Panc1 (cell line): Measurements from ENCODE around the gene S100A7. TPM values are rescaled to one million over a fixed set of nuclear protein-coding genes. Genes with fewer than 3 reads are reported as not detected.

ENCODE experiments used
- ATAC-seq: fragments of 200-7000 bp; cut with Tn5 transposase; 2 replicates; pipeline ENCODE4 v1.9.1; 2020; ENCODE audit warnings: mild to moderate bottlenecking, moderate library complexity
- BruUV-seq: library from RNA; stranded (reverse); fragments of 400-500 nt; replicated peaks from 2 replicates; lab custom pipeline; 2021; lab: Mats Ljungman, UMichigan
- CTCF ChIA-PET: fragments of 300-600 bp; sonication (Branson Sonifier 250); formaldehyde crosslinking; loops from one replicate; lab custom pipeline; 2022; ENCODE audit warnings: antibody characterized with exemption; lab: Charles Lee
- POLR2A ChIA-PET: fragments of 300-600 bp; sonication (Branson Sonifier 250); formaldehyde crosslinking; loops from one replicate; lab custom pipeline; 2022; ENCODE audit warnings: antibody characterized with exemption; lab: Charles Lee
- DNase-seq: peaks from one replicate; pipeline ENCODE4 v3.0.0-alpha.2; 2010; ENCODE audit warnings: low read depth, low spot score
- H3K27ac ChIP-seq: 2 replicates; pipeline ENCODE4 v1.5.1; 2011; ENCODE audit warnings: mild to moderate bottlenecking, low read length, inconsistent platforms
- H3K27me3 ChIP-seq: fragments of 200-500 bp; sonication (Bioruptor generic); 2 replicates; pipeline ENCODE4 v1.6.0; 2014; ENCODE audit warnings: low read length, inconsistent platforms; ENCODE audit not compliant: control insufficient read depth, insufficient read depth
- H3K36me3 ChIP-seq: fragments of 200-500 bp; sonication (Bioruptor generic); 2 replicates; pipeline ENCODE4 v1.5.1; 2014; ENCODE audit warnings: inconsistent platforms, mild to moderate bottlenecking, low read length, moderate library complexity; ENCODE audit not compliant: control insufficient read depth, insufficient read depth
- H3K4me1 ChIP-seq: 2 replicates; pipeline ENCODE4 v1.5.1; 2011; ENCODE audit warnings: inconsistent platforms, mild to moderate bottlenecking, low read length, moderate library complexity; ENCODE audit not compliant: control insufficient read depth, insufficient read depth
- H3K4me3 ChIP-seq, 2 experiments: 2 replicates each; pipeline ENCODE4 v1.5.1; 2011 to 2012; ENCODE audit warnings: low read depth in 2 of 2, low read length in 2 of 2, mild to moderate bottlenecking in 2 of 2, inconsistent platforms in 1 of 2, moderate library complexity in 1 of 2
- H3K9me3 ChIP-seq: fragments of 200-500 bp; sonication (Bioruptor generic); 2 replicates; pipeline ENCODE4 v1.5.1; 2014; ENCODE audit warnings: low read depth, mild to moderate bottlenecking, inconsistent platforms, low read length, moderate library complexity; ENCODE audit not compliant: control insufficient read depth, insufficient read depth
- POLR2AphosphoS5 ChIP-seq: IDR thresholded peaks from 2 replicates; pipeline ENCODE4 v1.6.1; 2012; ENCODE audit warnings: mild to moderate bottlenecking, low read depth, low read length, moderate library complexity
- SIN3A ChIP-seq: IDR thresholded peaks from 2 replicates; pipeline ENCODE4 v1.6.1; 2012; ENCODE audit warnings: low read depth, mild to moderate bottlenecking, low read length, moderate library complexity, borderline replicate concordance; ENCODE audit not compliant: insufficient read depth
- TCF7L2 ChIP-seq: IDR thresholded peaks from 2 replicates; pipeline ENCODE4 v1.6.1; 2011; ENCODE audit warnings: mild to moderate bottlenecking, low read depth, low read length, inconsistent platforms
- in situ Hi-C: cut with HindIII; loops from 2 replicates; pipeline ENCODE4 v1.10.0; 2016; ENCODE audit warnings: low sequenced_read_pairs, low pct_unique_long_range_greater_than_20kb
- intact Hi-C: fragments of 100-400 bp; cut with micrococcal nuclease; formaldehyde crosslinking; loops from one replicate; pipeline ENCODE4 v1.10.0; 2022; ENCODE audit not compliant: unreplicated experiment
- total RNA-seq: library from RNA; stranded (reverse); gene quantifications from one replicate; pipeline ENCODE4 v1.2.1, GENCODE V29; 2021; ENCODE audit not compliant: unreplicated experiment
- TF ChIP-seq, protein P1 (sequence below), 2 experiments: IDR thresholded peaks; 2 replicates each; pipeline ENCODE4 v1.6.1; 2011 to 2012; ENCODE audit warnings: low read depth in 2 of 2, control low read depth in 1 of 2, low read length in 1 of 2, mild to moderate bottlenecking in 1 of 2, moderate library complexity in 1 of 2; ENCODE audit not compliant: insufficient read depth in 1 of 2
- TF ChIP-seq, protein P2 (sequence below): fragments of 450-650 bp; IDR thresholded peaks from 2 replicates; pipeline ENCODE4 v1.5.1; 2017; ENCODE audit warnings: mild to moderate bottlenecking

The S100A7 gene
- total RNA-seq, 1 experiment from 2014 or later: not detected

DNA sequence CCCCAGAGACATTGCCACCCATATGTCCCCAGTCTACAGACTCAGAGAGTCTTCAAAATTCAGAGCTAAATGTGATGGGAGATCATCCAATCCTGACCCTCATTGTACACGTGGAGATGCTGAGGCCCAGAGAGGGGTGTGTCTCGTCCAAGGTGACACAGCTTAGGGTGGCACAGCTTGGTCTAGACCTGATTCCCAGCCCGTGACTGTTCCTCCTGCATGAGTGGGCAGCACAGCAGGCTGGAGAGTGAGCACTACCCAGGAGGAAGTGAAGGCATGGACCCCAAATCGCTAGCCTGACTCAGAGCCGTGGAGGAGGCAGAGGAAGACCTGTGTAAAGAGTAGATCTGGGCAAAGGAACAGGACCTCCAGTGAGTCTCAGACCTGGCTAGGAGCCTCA, 16.4 kb downstream of the S100A7 start:
- POLR2A ChIA-PET: interaction anchor here (0.7 kb wide), 1 partner anchor 45 kb away, joined by 5 read pairs; no protein-coding TSS in a partner anchor
- H3K27me3 ChIP-seq: no peaks in the 10 kb centered on the region
- no peaks in the 10 kb centered on the region for H3K9me3 ChIP-seq
- ATAC-seq (no peak), DNase-seq (no peak)
- BruUV-seq: no TSS peak
- peaks cover 5% of the 10 kb centered on the region; the same call in 1 of the 2 replicates for H3K4me1 ChIP-seq
- H3K27ac ChIP-seq: no peak overlapping the region
- H3K36me3 ChIP-seq: no peaks in the 10 kb centered on the region
- no peak for TF ChIP-seq SIN3A
- TF ChIP-seq, protein P1, sequence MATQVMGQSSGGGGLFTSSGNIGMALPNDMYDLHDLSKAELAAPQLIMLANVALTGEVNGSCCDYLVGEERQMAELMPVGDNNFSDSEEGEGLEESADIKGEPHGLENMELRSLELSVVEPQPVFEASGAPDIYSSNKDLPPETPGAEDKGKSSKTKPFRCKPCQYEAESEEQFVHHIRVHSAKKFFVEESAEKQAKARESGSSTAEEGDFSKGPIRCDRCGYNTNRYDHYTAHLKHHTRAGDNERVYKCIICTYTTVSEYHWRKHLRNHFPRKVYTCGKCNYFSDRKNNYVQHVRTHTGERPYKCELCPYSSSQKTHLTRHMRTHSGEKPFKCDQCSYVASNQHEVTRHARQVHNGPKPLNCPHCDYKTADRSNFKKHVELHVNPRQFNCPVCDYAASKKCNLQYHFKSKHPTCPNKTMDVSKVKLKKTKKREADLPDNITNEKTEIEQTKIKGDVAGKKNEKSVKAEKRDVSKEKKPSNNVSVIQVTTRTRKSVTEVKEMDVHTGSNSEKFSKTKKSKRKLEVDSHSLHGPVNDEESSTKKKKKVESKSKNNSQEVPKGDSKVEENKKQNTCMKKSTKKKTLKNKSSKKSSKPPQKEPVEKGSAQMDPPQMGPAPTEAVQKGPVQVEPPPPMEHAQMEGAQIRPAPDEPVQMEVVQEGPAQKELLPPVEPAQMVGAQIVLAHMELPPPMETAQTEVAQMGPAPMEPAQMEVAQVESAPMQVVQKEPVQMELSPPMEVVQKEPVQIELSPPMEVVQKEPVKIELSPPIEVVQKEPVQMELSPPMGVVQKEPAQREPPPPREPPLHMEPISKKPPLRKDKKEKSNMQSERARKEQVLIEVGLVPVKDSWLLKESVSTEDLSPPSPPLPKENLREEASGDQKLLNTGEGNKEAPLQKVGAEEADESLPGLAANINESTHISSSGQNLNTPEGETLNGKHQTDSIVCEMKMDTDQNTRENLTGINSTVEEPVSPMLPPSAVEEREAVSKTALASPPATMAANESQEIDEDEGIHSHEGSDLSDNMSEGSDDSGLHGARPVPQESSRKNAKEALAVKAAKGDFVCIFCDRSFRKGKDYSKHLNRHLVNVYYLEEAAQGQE (IDR thresholded peaks at IDR 0.05; ENCODE audit: insufficient read depth in 1 of 2, low read depth in 2 of 2, low read length in 1 of 2): no peak
- no peak for TF ChIP-seq TCF7L2
- TF ChIP-seq POLR2AphosphoS5: no peak
- TF ChIP-seq, protein P2, sequence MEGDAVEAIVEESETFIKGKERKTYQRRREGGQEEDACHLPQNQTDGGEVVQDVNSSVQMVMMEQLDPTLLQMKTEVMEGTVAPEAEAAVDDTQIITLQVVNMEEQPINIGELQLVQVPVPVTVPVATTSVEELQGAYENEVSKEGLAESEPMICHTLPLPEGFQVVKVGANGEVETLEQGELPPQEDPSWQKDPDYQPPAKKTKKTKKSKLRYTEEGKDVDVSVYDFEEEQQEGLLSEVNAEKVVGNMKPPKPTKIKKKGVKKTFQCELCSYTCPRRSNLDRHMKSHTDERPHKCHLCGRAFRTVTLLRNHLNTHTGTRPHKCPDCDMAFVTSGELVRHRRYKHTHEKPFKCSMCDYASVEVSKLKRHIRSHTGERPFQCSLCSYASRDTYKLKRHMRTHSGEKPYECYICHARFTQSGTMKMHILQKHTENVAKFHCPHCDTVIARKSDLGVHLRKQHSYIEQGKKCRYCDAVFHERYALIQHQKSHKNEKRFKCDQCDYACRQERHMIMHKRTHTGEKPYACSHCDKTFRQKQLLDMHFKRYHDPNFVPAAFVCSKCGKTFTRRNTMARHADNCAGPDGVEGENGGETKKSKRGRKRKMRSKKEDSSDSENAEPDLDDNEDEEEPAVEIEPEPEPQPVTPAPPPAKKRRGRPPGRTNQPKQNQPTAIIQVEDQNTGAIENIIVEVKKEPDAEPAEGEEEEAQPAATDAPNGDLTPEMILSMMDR: no peak
- H3K4me3 ChIP-seq: no peak overlapping the region
- in situ Hi-C loops: no loop called here
- CTCF ChIA-PET: no interaction called here
- intact Hi-C loops: no loop called here

DNA sequence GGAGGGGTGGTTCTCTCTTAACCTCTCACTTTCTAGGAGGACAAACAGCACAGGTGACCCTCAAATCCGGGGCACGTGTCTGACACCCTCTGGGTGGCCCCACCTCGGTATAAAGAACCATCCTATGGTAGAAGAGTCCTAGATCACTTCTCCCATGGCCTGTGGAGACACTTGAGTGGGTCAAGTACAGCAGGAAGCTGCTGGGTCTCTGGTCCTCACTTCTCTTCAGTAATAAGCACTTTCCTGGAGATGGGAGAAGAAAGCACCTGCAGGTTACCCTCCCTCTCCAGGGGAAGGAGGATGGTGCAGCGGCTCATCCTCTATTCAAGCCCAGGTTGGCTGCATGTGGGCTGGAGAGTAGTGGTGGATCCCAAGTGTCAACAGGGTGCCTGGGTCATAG, 17.0 kb downstream of the S100A7 start:
- intact Hi-C loops: no loop called here
- no peak for DNase-seq
- H3K9me3 ChIP-seq: no peaks in the 10 kb centered on the region
- peaks cover 5% of the 10 kb centered on the region; the same call in 1 of the 2 replicates for H3K4me1 ChIP-seq
- no peak overlapping the region for H3K4me3 ChIP-seq
- ChIA-PET CTCF (no interaction called here), POLR2A (interaction anchor here (0.7 kb wide), 1 partner anchor 45 kb away, joined by 5 read pairs; no protein-coding TSS in a partner anchor)
- no peak for TF ChIP-seq SIN3A
- TF ChIP-seq, protein P1 (IDR thresholded peaks at IDR 0.05; ENCODE audit: insufficient read depth in 1 of 2, low read depth in 2 of 2, low read length in 1 of 2): no peak
- no peak for TF ChIP-seq TCF7L2
- no peak for TF ChIP-seq POLR2AphosphoS5
- TF ChIP-seq, protein P2: no peak
- in situ Hi-C loops: no loop called here
- no peak for ATAC-seq
- no peak overlapping the region for H3K27ac ChIP-seq
- no peaks in the 10 kb centered on the region for H3K27me3 ChIP-seq
- BruUV-seq: no TSS peak
- H3K36me3 ChIP-seq: no peaks in the 10 kb centered on the region
